Neural progenitor cell (in vitro differentiated cells): ENCODE measurements around the gene ECSIT. TPM values are rescaled to one million over a fixed set of nuclear protein-coding genes. Genes with fewer than 3 reads are reported as not detected.

ENCODE experiments used
- DNase-seq: peaks from one replicate; pipeline ENCODE4 v3.0.0-alpha.2; 2016; ENCODE audit warnings: low spot score
- H2AFZ ChIP-seq: fragments of 200-600 bp; sonication (generic); replicated peaks from 2 replicates; pipeline ENCODE4 v1.6.1; 2016; ENCODE audit warnings: antibody characterized with exemption
- H3F3A ChIP-seq: fragments of 200-600 bp; sonication (generic); 2 replicates; pipeline ENCODE4 v1.6.1; 2016; ENCODE audit warnings: antibody characterized with exemption, low read depth
- H3K27ac ChIP-seq: fragments of 200-600 bp; sonication (generic); 2 replicates; pipeline ENCODE4 v1.5.1; 2016; ENCODE audit warnings: mild to moderate bottlenecking
- H3K27me3 ChIP-seq: fragments of 200-600 bp; sonication (generic); 2 replicates; pipeline ENCODE4 v1.6.1; 2016; ENCODE audit warnings: mild to moderate bottlenecking, moderate library complexity
- H3K36me3 ChIP-seq: fragments of 200-600 bp; sonication (generic); 2 replicates; pipeline ENCODE4 v1.5.1; 2016
- H3K4me1 ChIP-seq: fragments of 200-600 bp; sonication (generic); 2 replicates; pipeline ENCODE4 v1.6.1; 2016; ENCODE audit warnings: mixed run types
- H3K4me2 ChIP-seq: fragments of 200-600 bp; sonication (generic); 2 replicates; pipeline ENCODE4 v1.6.1; 2016
- H3K4me3 ChIP-seq: fragments of 200-600 bp; sonication (generic); 2 replicates; pipeline ENCODE4 v1.5.1; 2016
- H3K79me2 ChIP-seq: fragments of 200-600 bp; sonication (generic); 2 replicates; pipeline ENCODE4 v1.6.1; 2016; ENCODE audit warnings: low read depth
- H3K9ac ChIP-seq: fragments of 200-600 bp; sonication (generic); 2 replicates; pipeline ENCODE4 v1.6.1; 2016
- H3K9me3 ChIP-seq: fragments of 200-600 bp; sonication (generic); 2 replicates; pipeline ENCODE4 v1.5.1; 2016; ENCODE audit warnings: low read depth
- H4K20me1 ChIP-seq: fragments of 200-600 bp; sonication (generic); 2 replicates; pipeline ENCODE4 v1.6.1; 2016; ENCODE audit warnings: low read depth
- H3K27ac Mint-ChIP-seq: 3 replicates; pipeline ENCODE4 v1.8.0; 2021; ENCODE audit warnings: mixed read lengths
- H3K27me3 Mint-ChIP-seq: 2 replicates; pipeline ENCODE4 v1.8.0; 2022; ENCODE audit warnings: low read depth, mild to moderate bottlenecking, inconsistent platforms, moderate library complexity, mixed read lengths; ENCODE audit not compliant: insufficient read depth
- H3K36me3 Mint-ChIP-seq: 3 replicates; pipeline ENCODE4 v1.8.0; 2021; ENCODE audit warnings: mixed read lengths
- H3K4me1 Mint-ChIP-seq: 3 replicates; pipeline ENCODE4 v1.8.0; 2021; ENCODE audit warnings: mixed read lengths
- H3K4me3 Mint-ChIP-seq: 3 replicates; pipeline ENCODE4 v1.8.0; 2021; ENCODE audit warnings: mild to moderate bottlenecking, moderate library complexity, mixed read lengths
- H3K9me3 Mint-ChIP-seq: 3 replicates; pipeline ENCODE4 v1.8.0; 2020; ENCODE audit warnings: mixed read lengths
- EZH2 ChIP-seq: fragments of 200-600 bp; sonication (generic); IDR thresholded peaks from 2 replicates; pipeline ENCODE4 v1.6.1; 2017; ENCODE audit warnings: antibody characterized with exemption, mild to moderate bottlenecking, moderate library complexity
- EZH2phosphoT487 ChIP-seq: fragments of 200-600 bp; sonication (generic); IDR thresholded peaks from 2 replicates; pipeline ENCODE4 v1.6.1; 2017; ENCODE audit warnings: antibody characterized with exemption
- total RNA-seq: library from RNA; depleted of rRNA; stranded (reverse); fragments of >200 nt; gene quantifications from 2 replicates; pipeline ENCODE4 v1.2.3, GENCODE V29; 2015; ENCODE audit warnings: low replicate concordance
- TF ChIP-seq, protein P1 (sequence below): fragments of 200-600 bp; sonication (generic); IDR thresholded peaks from 2 replicates; pipeline ENCODE4 v1.5.1; 2017; ENCODE audit warnings: antibody characterized with exemption, mild to moderate bottlenecking

ECSIT gene
- total RNA-seq, 1 donor from 2014 or later = 9.4 TPM

DNA sequence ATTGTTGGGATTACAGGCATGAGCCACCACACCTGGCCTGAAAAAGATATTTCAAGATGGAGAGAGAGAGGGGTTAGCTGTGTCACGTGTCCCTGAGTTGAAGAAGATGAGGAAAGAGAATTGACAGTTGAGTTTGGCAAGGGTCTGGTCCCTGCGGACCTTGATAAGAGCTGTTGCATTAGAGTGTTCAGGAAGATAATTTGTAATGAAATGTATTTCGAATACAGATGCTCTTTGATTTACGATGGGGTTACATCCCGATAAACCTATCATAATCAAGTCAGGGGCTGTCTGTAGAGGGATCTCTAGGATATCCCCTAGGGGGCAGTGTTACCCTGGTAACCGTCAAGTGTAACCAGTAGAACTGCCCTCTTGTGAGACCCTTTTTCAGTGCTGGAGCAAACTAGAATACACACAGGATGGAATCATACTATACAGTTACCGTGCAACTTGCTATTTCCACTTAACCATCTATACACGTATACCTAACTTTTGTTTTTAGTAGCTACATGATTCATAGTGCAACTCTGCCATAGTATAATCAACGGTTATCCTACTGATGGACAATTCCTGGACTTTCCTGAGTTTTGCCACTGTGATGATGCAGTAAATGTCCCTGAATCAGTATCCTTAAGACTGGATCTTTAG lies 31.6 kb upstream of the ECSIT start:
- Mint-ChIP-seq H3K27me3 (peaks cover 2% of the 10 kb centered on the region), H3K27ac (no peak overlapping the region), H3K4me1 (peaks cover 26% of the 10 kb centered on the region), H3K36me3 (peaks cover 5% of the 10 kb centered on the region), H3K4me3 (peak overlapping the region; percentile 78), H3K9me3 (no peaks in the 10 kb centered on the region)
- H3K4me2 ChIP-seq = peak overlapping the region; percentile 89
- no peaks in the 10 kb centered on the region for H3K9me3 ChIP-seq
- no peaks in the 10 kb centered on the region for H3K27me3 ChIP-seq
- TF ChIP-seq EZH2 (no peak), EZH2phosphoT487 (no peak)
- TF ChIP-seq, protein P1, sequence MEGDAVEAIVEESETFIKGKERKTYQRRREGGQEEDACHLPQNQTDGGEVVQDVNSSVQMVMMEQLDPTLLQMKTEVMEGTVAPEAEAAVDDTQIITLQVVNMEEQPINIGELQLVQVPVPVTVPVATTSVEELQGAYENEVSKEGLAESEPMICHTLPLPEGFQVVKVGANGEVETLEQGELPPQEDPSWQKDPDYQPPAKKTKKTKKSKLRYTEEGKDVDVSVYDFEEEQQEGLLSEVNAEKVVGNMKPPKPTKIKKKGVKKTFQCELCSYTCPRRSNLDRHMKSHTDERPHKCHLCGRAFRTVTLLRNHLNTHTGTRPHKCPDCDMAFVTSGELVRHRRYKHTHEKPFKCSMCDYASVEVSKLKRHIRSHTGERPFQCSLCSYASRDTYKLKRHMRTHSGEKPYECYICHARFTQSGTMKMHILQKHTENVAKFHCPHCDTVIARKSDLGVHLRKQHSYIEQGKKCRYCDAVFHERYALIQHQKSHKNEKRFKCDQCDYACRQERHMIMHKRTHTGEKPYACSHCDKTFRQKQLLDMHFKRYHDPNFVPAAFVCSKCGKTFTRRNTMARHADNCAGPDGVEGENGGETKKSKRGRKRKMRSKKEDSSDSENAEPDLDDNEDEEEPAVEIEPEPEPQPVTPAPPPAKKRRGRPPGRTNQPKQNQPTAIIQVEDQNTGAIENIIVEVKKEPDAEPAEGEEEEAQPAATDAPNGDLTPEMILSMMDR = peak; percentile 86
- peaks cover 34% of the 10 kb centered on the region for H3K79me2 ChIP-seq
- H3K4me3 ChIP-seq = no peak overlapping the region
- no peak overlapping the region for H3K27ac ChIP-seq
- no peak overlapping the region for H3K9ac ChIP-seq
- no peaks in the 10 kb centered on the region for H3K36me3 ChIP-seq
- H3K4me1 ChIP-seq = peaks cover 5% of the 10 kb centered on the region
- no peak overlapping the region for H2AFZ ChIP-seq
- H3F3A ChIP-seq = peaks cover 4% of the 10 kb centered on the region
- peak; percentile 91 for DNase-seq
- H4K20me1 ChIP-seq = peaks cover 22% of the 10 kb centered on the region

DNA sequence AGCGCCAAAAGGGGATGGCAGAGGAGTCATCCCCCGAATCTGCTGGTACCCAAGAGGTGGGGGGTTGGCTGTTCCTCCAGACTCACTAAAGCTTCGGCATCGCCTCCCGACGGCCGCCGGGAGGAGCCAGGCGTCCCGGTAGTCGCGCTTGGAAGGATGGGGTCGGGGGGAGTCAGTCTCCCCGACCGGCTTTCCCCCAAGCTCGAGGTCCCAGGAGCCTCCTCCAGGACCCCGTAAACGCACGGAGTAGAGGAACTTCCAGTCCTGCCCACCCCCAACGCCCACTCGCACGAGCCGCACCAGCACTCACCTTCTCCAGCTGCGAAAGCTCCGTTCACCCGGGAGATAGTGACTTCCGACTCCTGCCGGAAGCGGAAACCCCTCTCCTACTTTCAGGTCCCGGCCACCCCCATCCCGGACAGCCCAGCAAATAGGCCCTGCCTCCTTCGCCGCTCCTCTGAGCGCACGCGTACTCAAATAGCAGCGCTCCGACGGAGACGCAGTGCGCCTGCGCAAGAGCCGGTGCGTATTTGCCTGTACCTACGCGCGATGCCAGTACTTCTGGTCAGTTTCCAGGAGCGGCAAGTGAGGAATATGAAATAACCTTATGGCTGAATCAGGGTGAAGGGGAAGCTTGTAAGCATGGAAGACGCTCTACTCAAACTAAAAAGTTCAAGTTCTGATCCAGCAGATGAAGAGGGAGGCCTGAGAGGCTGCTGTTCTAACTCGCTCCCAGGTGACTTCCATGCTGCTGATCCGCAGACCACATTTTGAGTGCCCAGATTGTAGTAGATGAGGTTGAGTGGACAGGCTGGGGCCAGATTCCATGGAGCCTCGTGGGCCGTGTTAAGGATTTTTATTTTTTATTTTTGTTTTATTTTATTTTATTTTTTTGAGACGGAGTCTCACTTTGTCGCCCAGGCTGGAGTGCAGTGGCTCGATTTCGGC lies 30.2 kb upstream of the ECSIT start, which contains the start of gene ELOF1:
TSS of gene ELOF1 (minus strand) at position 350 of the 948 bp plus-strand sequence. CDS start 4,883 bp downstream, outside the sequence.
- peak; percentile 99 for DNase-seq

DNA sequence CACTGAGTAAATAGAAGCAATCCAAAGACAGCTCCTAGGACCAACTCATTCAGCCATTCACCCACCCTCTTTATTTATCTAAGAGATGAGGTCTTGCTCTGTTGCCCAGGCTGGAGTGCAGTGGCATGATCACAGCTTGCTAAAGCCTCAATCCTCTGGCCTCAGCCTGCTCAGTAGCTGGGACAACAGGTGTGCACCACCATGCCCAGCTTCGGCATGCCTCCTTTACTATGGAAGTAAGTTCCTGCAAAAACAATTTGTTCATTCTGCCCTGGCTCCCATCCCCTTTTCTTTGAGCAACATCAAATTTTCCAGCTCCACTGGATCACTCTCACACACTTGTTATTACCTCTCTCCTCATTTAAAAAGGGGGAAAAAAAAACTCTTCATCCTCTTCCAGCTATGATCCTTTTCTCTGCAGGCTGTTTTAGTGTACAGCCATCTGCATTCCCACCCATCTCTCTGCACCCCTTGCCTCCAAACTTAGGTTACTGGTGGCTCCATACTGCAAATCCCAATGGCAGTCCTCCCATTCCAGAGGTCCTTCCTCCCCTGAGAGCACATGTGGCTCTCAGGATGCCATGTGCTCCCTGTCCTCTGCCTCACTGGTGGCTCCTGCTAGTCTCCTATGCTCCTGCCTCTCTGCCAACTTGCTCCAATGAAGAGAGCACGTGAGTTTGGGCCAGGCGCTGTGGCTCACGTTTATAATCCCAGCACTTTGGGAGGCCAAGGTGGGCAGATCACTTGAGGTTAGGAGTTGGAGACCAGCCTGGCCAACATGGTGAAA lies 27.9 kb upstream of the ECSIT start:
- Histone ChIP-seq H3K4me2 (no peak overlapping the region), H2AFZ (no peak overlapping the region), H3K4me3 (no peak overlapping the region), H3F3A (peaks cover 4% of the 10 kb centered on the region), H3K9me3 (no peaks in the 10 kb centered on the region), H3K79me2 (peaks cover 40% of the 10 kb centered on the region), H3K9ac (no peak overlapping the region), H3K36me3 (no peaks in the 10 kb centered on the region), H3K4me1 (peaks cover 5% of the 10 kb centered on the region), H4K20me1 (peaks cover 22% of the 10 kb centered on the region), H3K27me3 (no peaks in the 10 kb centered on the region), H3K27ac (no peak overlapping the region)
- Mint-ChIP-seq H3K9me3 (no peaks in the 10 kb centered on the region), H3K4me3 (peak overlapping the region; percentile 70), H3K36me3 (peaks cover 11% of the 10 kb centered on the region), H3K4me1 (peaks cover 26% of the 10 kb centered on the region), H3K27ac (no peak overlapping the region), H3K27me3 (peaks cover 4% of the 10 kb centered on the region)
- no peak for DNase-seq
- TF ChIP-seq EZH2phosphoT487 = no peak
- TF ChIP-seq EZH2 = no peak
- TF ChIP-seq, protein P1 = no peak

More for the DNA sequence above, 30.2 kb upstream of the ECSIT start, which contains the start of gene ELOF1:
- Mint-ChIP-seq H3K27me3 (peaks cover 2% of the 10 kb centered on the region), H3K9me3 (no peaks in the 10 kb centered on the region), H3K4me1 (peaks cover 26% of the 10 kb centered on the region), H3K27ac (peak within 1 kb of the TSS; percentile 68), H3K4me3 (peak within 1 kb of the TSS; percentile 98), H3K36me3 (peaks cover 6% of the 10 kb centered on the region)
- peaks cover 40% of the 10 kb centered on the region for H3K79me2 ChIP-seq
- peak within 1 kb of the TSS; percentile 82 for H3K9ac ChIP-seq
- peak within 1 kb of the TSS; percentile 86 for H2AFZ ChIP-seq
- peaks cover 4% of the 10 kb centered on the region for H3F3A ChIP-seq
- peaks cover 22% of the 10 kb centered on the region for H4K20me1 ChIP-seq
- H3K36me3 ChIP-seq = no peaks in the 10 kb centered on the region
- H3K4me1 ChIP-seq = peaks cover 5% of the 10 kb centered on the region
- TF ChIP-seq, protein P1 = peak; percentile 31
- TF ChIP-seq EZH2phosphoT487 = no peak
- no peaks in the 10 kb centered on the region for H3K9me3 ChIP-seq
- no peaks in the 10 kb centered on the region for H3K27me3 ChIP-seq
- H3K4me3 ChIP-seq = peak within 1 kb of the TSS; percentile 90
- H3K27ac ChIP-seq = no peak within 1 kb of the TSS
- peak within 1 kb of the TSS; percentile 89 for H3K4me2 ChIP-seq
